Hepatocyte (in vitro differentiated cells): ENCODE measurements around the gene SMS. TPM values are rescaled to one million over a fixed set of nuclear protein-coding genes. Genes with fewer than 3 reads are reported as not detected.

Experiments used
- DNase-seq: peaks from one replicate; pipeline ENCODE4 v3.0.0-alpha.2; 2016; ENCODE audit warnings: low spot score
- H2AFZ ChIP-seq: fragments of 200-600 bp; sonication (generic); 2 replicates; pipeline ENCODE4 v1.6.0; 2016; ENCODE audit warnings: antibody characterized with exemption, mild to moderate bottlenecking
- H3K27ac ChIP-seq: fragments of 200-600 bp; sonication (generic); 2 replicates; pipeline ENCODE4 v1.5.1; 2016; ENCODE audit warnings: mild to moderate bottlenecking
- H3K27me3 ChIP-seq: fragments of 200-600 bp; sonication (generic); 2 replicates; pipeline ENCODE4 v1.6.1; 2016
- H3K36me3 ChIP-seq: fragments of 200-600 bp; sonication (generic); replicated peaks from 2 replicates; pipeline ENCODE4 v1.5.1; 2016; ENCODE audit warnings: low read depth; ENCODE audit not compliant: insufficient read depth
- H3K4me1 ChIP-seq: fragments of 200-600 bp; sonication (generic); 2 replicates; pipeline ENCODE4 v1.5.1; 2016; ENCODE audit warnings: mild to moderate bottlenecking, moderate library complexity; ENCODE audit not compliant: insufficient read depth
- H3K4me2 ChIP-seq: fragments of 200-600 bp; sonication (generic); 2 replicates; pipeline ENCODE4 v1.6.0; 2016
- H3K4me3 ChIP-seq: fragments of 200-600 bp; sonication (generic); 2 replicates; pipeline ENCODE4 v1.5.1; 2016; ENCODE audit warnings: mild to moderate bottlenecking
- H3K79me2 ChIP-seq: fragments of 200-600 bp; sonication (generic); 2 replicates; pipeline ENCODE4 v1.6.0; 2017; ENCODE audit warnings: mild to moderate bottlenecking
- H3K9me2 ChIP-seq: fragments of 200-600 bp; sonication (generic); replicated peaks from 2 replicates; pipeline ENCODE4 v1.6.0; 2017; ENCODE audit warnings: mild to moderate bottlenecking; ENCODE audit not compliant: insufficient read depth
- H3K9me3 ChIP-seq: fragments of 200-600 bp; sonication (generic); 2 replicates; pipeline ENCODE4 v1.5.1; 2016; ENCODE audit warnings: low read depth, mild to moderate bottlenecking
- H4K20me1 ChIP-seq: fragments of 200-600 bp; sonication (generic); 2 replicates; pipeline ENCODE4 v1.6.0; 2016; ENCODE audit warnings: mild to moderate bottlenecking; ENCODE audit not compliant: insufficient read depth, poor library complexity, severe bottlenecking
- CTCF ChIP-seq: fragments of 200-600 bp; sonication (generic); IDR thresholded peaks from 2 replicates; pipeline ENCODE4 v1.5.1; 2016; ENCODE audit warnings: antibody characterized with exemption, mild to moderate bottlenecking; ENCODE audit not compliant: poor library complexity
- EZH2 ChIP-seq: fragments of 200-600 bp; sonication (generic); IDR thresholded peaks from 2 replicates; pipeline ENCODE4 v1.6.1; 2016; ENCODE audit warnings: antibody characterized with exemption, mild to moderate bottlenecking, borderline replicate concordance
- EZH2phosphoT487 ChIP-seq: fragments of 200-600 bp; sonication (generic); IDR thresholded peaks from one replicate; pipeline ENCODE4 v1.6.1; 2018; ENCODE audit warnings: antibody characterized with exemption, mild to moderate bottlenecking, low read depth, moderate library complexity; ENCODE audit not compliant: unreplicated experiment, severe bottlenecking
- WGBS: methylation state at CpG from one replicate; pipeline ENCODE4 v1.1.6; 2016; ENCODE audit warnings: low lambda C conversion rate; ENCODE audit errors: missing lambda C conversion rate; 5-methylcytosine and 5-hydroxymethylcytosine counted together
- polyA plus RNA-seq: library from polyadenylated mRNA; unstranded; fragments of >200 nt; fragmentation: Nextera tagmentation; extraction: Ambion mirVana; gene quantifications from 2 replicates; pipeline ENCODE4 v1.2.1, GENCODE V29; 2016
- total RNA-seq: library from RNA; depleted of rRNA; stranded (reverse); fragments of >200 nt; gene quantifications from 2 replicates; pipeline ENCODE4 v1.2.3, GENCODE V29; 2014

Gene SMS
- total and polyA plus RNA-seq, 2 experiments from 2014 or later, result 70.1 to 80.9 TPM

- Histone ChIP-seq H3K4me2 (no peak overlapping the region), H3K9me3 (no peaks in the 10 kb centered on the region), H3K27ac (no peak overlapping the region), H3K4me3 (no peak overlapping the region), H3K4me1 (peaks cover 13% of the 10 kb centered on the region), H4K20me1 (peaks cover 3% of the 10 kb centered on the region), H3K79me2 (peaks cover 94% of the 10 kb centered on the region), H3K36me3 (no peaks in the 10 kb centered on the region), H3K27me3 (no peaks in the 10 kb centered on the region), H2AFZ (no peak overlapping the region), H3K9me2 (no peaks in the 10 kb centered on the region)
- DNase-seq, result no peak
- 72% methylated on average over 6 of the region's 7 CpGs for WGBS
- no peak for TF ChIP-seq EZH2
- TF ChIP-seq EZH2phosphoT487, result no peak
- no peak for TF ChIP-seq CTCF
Measured at GRCh38 chrX:21955403-21956189, 15.1 kb downstream of the SMS start.

GRCh38 chrX:21956783-21957182, 16.3 kb downstream of the SMS start:
- H3K27ac ChIP-seq, result no peak overlapping the region
- no peaks in the 10 kb centered on the region for H3K9me2 ChIP-seq
- no peaks in the 10 kb centered on the region for H3K9me3 ChIP-seq
- no peak overlapping the region for H3K4me2 ChIP-seq
- no peaks in the 10 kb centered on the region for H3K36me3 ChIP-seq
- peaks cover 97% of the 10 kb centered on the region for H3K79me2 ChIP-seq
- H3K27me3 ChIP-seq, result no peaks in the 10 kb centered on the region
- TF ChIP-seq EZH2, result no peak
- peaks cover 6% of the 10 kb centered on the region for H4K20me1 ChIP-seq
- H3K4me1 ChIP-seq, result peaks cover 16% of the 10 kb centered on the region
- 91% methylated on average over 7 of the region's 7 CpGs for WGBS
- H2AFZ ChIP-seq, result no peak overlapping the region
- no peak overlapping the region for H3K4me3 ChIP-seq
- DNase-seq, result no peak

GRCh38 chrX:21958187-21958586, 17.7 kb downstream of the SMS start:
- no peaks in the 10 kb centered on the region for H3K27me3 ChIP-seq
- H3K9me3 ChIP-seq, result no peaks in the 10 kb centered on the region
- DNase-seq, result no peak
- H3K4me3 ChIP-seq, result no peak overlapping the region
- no peaks in the 10 kb centered on the region for H3K9me2 ChIP-seq
- WGBS, result 71% methylated on average over 8 of the region's 8 CpGs
- peaks cover 10% of the 10 kb centered on the region for H4K20me1 ChIP-seq
- peaks cover 98% of the 10 kb centered on the region for H3K79me2 ChIP-seq
- peaks cover 16% of the 10 kb centered on the region for H3K4me1 ChIP-seq
- no peak overlapping the region for H3K27ac ChIP-seq
- no peak for TF ChIP-seq CTCF
- TF ChIP-seq EZH2, result no peak
- TF ChIP-seq EZH2phosphoT487, result no peak
- H3K4me2 ChIP-seq, result no peak overlapping the region
- H3K36me3 ChIP-seq, result no peaks in the 10 kb centered on the region
- no peak overlapping the region for H2AFZ ChIP-seq

GRCh38 chrX:21958916-21959315, 18.4 kb downstream of the SMS start:
- H4K20me1 ChIP-seq, result peaks cover 10% of the 10 kb centered on the region
- no peak for DNase-seq
- H3K9me2 ChIP-seq, result no peaks in the 10 kb centered on the region
- WGBS, result 71% methylated on average over 4 of the region's 4 CpGs
- H3K9me3 ChIP-seq, result no peaks in the 10 kb centered on the region
- H2AFZ ChIP-seq, result no peak overlapping the region
- H3K4me2 ChIP-seq, result no peak overlapping the region
- H3K4me3 ChIP-seq, result no peak overlapping the region
- no peak overlapping the region for H3K27ac ChIP-seq
- no peaks in the 10 kb centered on the region for H3K36me3 ChIP-seq
- H3K27me3 ChIP-seq, result no peaks in the 10 kb centered on the region
- peaks cover 94% of the 10 kb centered on the region for H3K79me2 ChIP-seq
- no peak for TF ChIP-seq CTCF
- TF ChIP-seq EZH2phosphoT487, result no peak
- no peak for TF ChIP-seq EZH2
- H3K4me1 ChIP-seq, result peaks cover 12% of the 10 kb centered on the region
